ENCODE measurements around the gene GOLPH3L. TPM values are rescaled to one million over a fixed set of nuclear protein-coding genes. Genes with fewer than 3 reads are reported as not detected.
"Not testable (repeated sequence)": the region's sequence is repeated elsewhere in the genome, so short reads cannot be mapped to it uniquely, and the experiment has no call there.

GOLPH3L gene
- total and polyA plus RNA-seq, 8 donors = 28.1 to 41.7 (median 38.7) TPM

DNA sequence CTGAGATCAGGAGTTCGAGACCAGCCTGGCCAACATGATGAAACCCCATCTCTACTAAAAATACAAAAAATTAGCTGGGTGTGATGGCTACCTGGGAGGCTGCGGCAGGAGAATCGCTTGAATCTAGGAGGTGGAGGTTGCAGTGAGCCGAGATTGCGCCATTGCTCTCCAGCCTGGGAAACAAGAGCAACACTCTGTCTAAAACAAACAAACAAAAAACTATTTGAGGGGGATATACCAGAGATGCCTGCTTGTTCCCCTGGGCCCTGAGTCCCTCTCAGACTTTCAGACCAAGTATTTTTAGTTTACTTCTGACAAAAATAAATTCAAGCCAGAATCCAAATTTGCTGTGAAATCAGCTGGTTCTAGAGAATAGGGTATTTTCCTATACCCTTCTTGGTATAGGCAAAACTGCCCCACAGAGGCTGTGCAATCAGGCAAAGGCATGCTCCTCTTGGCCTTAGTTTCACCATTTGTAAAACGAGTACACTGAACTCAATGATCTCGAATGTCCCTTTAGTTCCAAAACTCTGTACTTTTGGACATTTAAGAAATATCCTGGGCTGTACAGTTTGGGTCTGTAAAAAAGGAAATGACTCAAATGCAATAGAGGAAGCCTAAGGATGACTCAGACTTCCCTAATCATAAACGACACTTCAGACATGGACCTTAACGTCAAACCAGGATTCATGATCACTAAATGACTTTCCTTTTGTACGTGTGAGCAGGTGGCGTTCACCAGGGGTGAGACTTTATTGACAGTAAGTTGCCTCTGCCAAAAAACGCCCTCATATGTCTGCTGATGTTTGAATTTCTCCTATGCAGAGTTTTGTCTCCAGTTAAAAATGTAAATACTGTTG, 83.7 kb downstream of the GOLPH3L start:
- peaks cover 36 to 92% of the 10 kb centered on the region in 2 donors for H3K4me1 ChIP-seq
- H3K27me3 ChIP-seq = no peaks in the 10 kb centered on the region
- H3K36me3 ChIP-seq = peaks cover 0 to 13% of the 10 kb centered on the region in 2 donors
- H3K9me3 ChIP-seq = no peaks in the 10 kb centered on the region
- TF ChIP-seq, protein P1, sequence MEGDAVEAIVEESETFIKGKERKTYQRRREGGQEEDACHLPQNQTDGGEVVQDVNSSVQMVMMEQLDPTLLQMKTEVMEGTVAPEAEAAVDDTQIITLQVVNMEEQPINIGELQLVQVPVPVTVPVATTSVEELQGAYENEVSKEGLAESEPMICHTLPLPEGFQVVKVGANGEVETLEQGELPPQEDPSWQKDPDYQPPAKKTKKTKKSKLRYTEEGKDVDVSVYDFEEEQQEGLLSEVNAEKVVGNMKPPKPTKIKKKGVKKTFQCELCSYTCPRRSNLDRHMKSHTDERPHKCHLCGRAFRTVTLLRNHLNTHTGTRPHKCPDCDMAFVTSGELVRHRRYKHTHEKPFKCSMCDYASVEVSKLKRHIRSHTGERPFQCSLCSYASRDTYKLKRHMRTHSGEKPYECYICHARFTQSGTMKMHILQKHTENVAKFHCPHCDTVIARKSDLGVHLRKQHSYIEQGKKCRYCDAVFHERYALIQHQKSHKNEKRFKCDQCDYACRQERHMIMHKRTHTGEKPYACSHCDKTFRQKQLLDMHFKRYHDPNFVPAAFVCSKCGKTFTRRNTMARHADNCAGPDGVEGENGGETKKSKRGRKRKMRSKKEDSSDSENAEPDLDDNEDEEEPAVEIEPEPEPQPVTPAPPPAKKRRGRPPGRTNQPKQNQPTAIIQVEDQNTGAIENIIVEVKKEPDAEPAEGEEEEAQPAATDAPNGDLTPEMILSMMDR (IDR thresholded peaks at IDR 0.05) = no peak
- H3K27ac ChIP-seq = peak overlapping the region; percentile 95 to 100
- intact Hi-C loops (cut with DNase I) = no loop called here
- peak overlapping the region in 1 of 2 donors; percentile 25 for H3K4me3 ChIP-seq
- peak; percentile 62 for ATAC-seq
- DNase-seq = peak in 2 of 4 donors; percentile 24 to 52

GRCh38 chr1:150612014-150612345, 85.0 kb downstream of the GOLPH3L start:
- intact Hi-C loops (cut with DNase I) = no loop called here
- Histone ChIP-seq H3K27me3 (no peaks in the 10 kb centered on the region), H3K36me3 (peaks cover 0 to 4% of the 10 kb centered on the region in 2 donors), H3K9me3 (no peaks in the 10 kb centered on the region), H3K4me3 (no peak overlapping the region), H3K4me1 (peaks cover 36 to 88% of the 10 kb centered on the region in 2 donors), H3K27ac (peak overlapping the region; percentile 95 to 100)
- TF ChIP-seq, protein P1 (IDR thresholded peaks at IDR 0.05) = no peak
- ATAC-seq (no peak), DNase-seq (no peak)

DNA sequence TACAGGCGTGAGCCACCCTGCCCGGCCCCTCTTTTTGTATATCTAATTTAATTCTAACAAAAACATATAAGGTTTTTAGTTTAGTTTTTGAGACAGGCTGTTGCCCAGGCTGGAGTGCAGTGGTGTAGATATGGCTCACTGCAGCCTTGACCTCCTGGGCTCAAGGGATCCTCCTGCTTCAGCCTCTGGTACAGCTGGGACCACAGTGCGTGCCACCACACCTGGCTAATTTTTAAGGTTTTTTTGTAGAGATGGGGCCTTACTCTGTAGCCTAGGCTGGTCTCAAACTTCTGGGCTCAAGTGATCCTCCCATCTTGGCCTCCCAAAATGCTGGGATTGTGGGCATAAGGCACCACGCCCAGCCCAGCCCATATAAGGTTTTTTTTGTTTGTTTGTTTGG, 86.4 kb downstream of the GOLPH3L start:
- Histone ChIP-seq H3K4me3 (no peak overlapping the region), H3K9me3 (no peaks in the 10 kb centered on the region), H3K4me1 (peaks cover 36 to 83% of the 10 kb centered on the region in 2 donors), H3K27me3 (no peaks in the 10 kb centered on the region), H3K36me3 (no peaks in the 10 kb centered on the region), H3K27ac (peak overlapping the region; percentile 95 to 100)
- TF ChIP-seq, protein P1 (IDR thresholded peaks at IDR 0.05) = no peak
- intact Hi-C loops (cut with DNase I) = no loop called here
- ATAC-seq = no peak
- DNase-seq = no peak

- TF ChIP-seq, protein P1 (IDR thresholded peaks at IDR 0.05) = no peak
- peaks cover 39 to 83% of the 10 kb centered on the region in 2 donors for H3K4me1 ChIP-seq
- peak overlapping the region; percentile 95 to 100 for H3K27ac ChIP-seq
- H3K36me3 ChIP-seq = no peaks in the 10 kb centered on the region
- intact Hi-C loops (cut with DNase I) = no loop called here
- H3K27me3 ChIP-seq = no peaks in the 10 kb centered on the region
- DNase-seq (no peak), ATAC-seq (no peak)
- no peaks in the 10 kb centered on the region for H3K9me3 ChIP-seq
- no peak overlapping the region for H3K4me3 ChIP-seq
Observed at GRCh38 chr1:150609732-150610131, 87.2 kb downstream of the GOLPH3L start.

GRCh38 chr1:150606463-150607142, 90.4 kb downstream of the GOLPH3L start:
- intact Hi-C loops (cut with DNase I) = no loop called here
- no peaks in the 10 kb centered on the region for H3K27me3 ChIP-seq
- peak overlapping the region in 1 of 2 donors; percentile 33 for H3K27ac ChIP-seq
- H3K36me3 ChIP-seq = no peaks in the 10 kb centered on the region
- H3K4me1 ChIP-seq = peaks cover 19 to 70% of the 10 kb centered on the region in 2 donors
- ATAC-seq = no peak
- no peak overlapping the region for H3K4me3 ChIP-seq
- DNase-seq = no peak
- no peaks in the 10 kb centered on the region for H3K9me3 ChIP-seq
- TF ChIP-seq, protein P1 (IDR thresholded peaks at IDR 0.05) = no peak

- intact Hi-C loops (cut with DNase I); ATAC-seq: not testable (repeated sequence)
- H3K27ac ChIP-seq = peak overlapping the region in 1 of 2 donors; percentile 90
Observed at GRCh38 chr1:150605451-150605731, 91.6 kb downstream of the GOLPH3L start.

More at GRCh38 chr1:150605451-150605731, 91.6 kb downstream of the GOLPH3L start:
- not testable (repeated sequence) for H3K4me3 ChIP-seq, DNase-seq, H3K9me3 ChIP-seq, H3K27me3 ChIP-seq, H3K36me3 ChIP-seq
- H3K4me1 ChIP-seq = peaks cover 9 to 64% of the 10 kb centered on the region in 2 donors

Measured in left lung (tissue), 10 donors.